GM18507 (cell line): Measurements from ENCODE around the gene BTBD9.

Source experiments
- DNase-seq: peaks from one replicate; pipeline ENCODE4 v3.0.0; 2011; ENCODE audit warnings: low read depth; ENCODE audit not compliant: insufficient read length; ENCODE audit errors: extremely low spot score
- FAIRE-seq: peaks from 2 replicates; lab custom pipeline; 2011; peaks lifted over from hg19 to GRCh38; lab: Jason Lieb, UNC

BTBD9 gene

DNA sequence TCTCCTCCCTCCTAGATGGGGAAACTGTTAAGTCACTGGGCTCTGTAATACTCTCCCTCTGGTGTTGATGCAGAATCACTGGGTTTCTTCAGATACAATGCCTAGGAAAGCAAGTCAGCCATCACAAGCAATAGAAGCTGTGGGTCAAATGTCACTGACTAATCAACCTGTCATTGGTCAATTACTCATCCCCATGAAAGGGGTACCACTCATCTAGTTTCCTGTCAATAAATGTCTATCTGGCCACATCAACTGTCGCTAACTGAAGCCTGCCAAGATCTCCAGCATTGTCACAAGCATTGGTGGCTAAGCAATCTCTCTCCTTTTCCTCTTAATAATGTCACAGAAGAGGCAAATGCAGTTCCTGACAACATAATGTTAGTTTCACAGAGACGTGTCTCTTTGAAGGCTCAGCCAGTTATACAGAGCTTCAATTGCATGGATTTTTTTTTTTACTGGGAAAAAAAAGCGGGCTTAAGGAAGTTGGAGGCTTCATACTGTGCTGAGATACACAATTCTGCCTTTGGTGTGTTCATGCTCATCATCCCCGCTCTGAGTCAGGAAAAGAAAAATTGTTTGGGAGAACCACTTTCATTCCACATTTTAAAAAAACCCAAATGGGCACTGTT, 355.9 kb downstream of the BTBD9 start:
- FAIRE-seq (no peak), DNase-seq (no peak)

DNA sequence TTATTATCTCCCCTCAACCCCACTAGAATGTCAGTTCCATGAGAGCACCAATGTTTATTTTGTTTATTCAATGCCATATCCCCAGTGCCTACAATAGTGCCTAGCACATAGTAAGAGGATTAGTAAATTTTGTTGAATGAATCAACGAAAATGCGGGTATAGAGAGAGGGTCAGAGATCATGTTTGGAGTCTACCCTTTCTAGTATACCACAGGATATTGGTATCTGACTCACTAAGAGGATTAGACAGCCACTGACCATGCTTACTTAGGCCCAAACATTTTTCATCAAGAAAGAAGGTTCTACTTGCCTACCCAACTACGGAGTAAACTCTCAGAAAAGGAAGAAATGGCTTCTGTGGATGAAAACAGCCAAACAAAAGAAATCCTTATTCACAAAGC, 356.8 kb downstream of the BTBD9 start:
- FAIRE-seq: no peak
- no peak for DNase-seq

DNA sequence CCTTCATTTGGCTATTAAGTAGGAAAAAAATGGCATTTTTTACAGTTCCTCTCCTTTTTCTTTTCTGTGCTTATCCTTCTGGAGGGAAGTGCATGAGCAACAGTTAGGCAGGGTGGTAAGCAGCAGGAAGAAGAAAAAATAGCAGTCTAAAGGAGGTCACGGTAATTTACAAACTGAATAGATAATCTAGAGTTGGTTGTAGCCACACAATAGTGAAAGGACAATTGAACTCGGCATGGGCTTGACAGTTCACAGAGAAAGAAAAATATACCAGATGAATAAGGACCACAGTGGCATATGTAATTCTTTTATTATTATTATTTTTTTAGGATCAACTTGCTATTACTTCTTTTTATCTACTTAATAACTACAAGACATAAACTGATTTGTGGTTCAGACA, 358.6 kb downstream of the BTBD9 start:
- FAIRE-seq (no peak), DNase-seq (no peak)

DNA sequence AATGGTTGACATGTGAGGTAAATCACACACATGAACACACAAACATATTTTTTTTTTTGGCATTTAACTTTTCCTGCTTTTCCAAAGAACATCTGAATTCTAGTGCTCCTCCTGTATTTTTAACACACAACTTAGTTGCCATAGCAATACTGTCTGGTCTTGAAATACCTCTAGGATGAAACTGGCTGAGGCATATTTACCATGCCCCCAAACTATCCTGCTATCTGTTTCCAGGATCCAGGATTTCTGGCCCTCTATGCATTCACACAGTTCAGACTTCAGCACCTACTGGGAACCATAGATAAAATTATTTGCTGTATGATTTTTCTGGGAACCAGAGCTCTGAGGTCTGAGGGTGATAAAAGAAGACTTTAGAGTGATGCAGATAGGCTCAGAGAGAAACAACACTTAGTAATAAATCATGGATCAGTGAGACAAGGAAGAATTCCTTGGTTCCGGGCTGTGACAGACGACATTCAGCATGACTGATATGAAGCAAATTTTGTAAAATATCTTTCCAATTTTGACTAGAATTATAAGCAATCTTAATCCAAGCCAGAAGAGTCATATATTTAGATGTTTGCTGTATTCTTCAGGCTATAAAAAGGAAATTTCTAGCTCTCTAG, 359.7 kb downstream of the BTBD9 start:
- FAIRE-seq: no peak
- DNase-seq: no peak

GRCh38 chr6:38279423-38279822, 360.3 kb downstream of the BTBD9 start:
- FAIRE-seq (no peak), DNase-seq (no peak)

DNA sequence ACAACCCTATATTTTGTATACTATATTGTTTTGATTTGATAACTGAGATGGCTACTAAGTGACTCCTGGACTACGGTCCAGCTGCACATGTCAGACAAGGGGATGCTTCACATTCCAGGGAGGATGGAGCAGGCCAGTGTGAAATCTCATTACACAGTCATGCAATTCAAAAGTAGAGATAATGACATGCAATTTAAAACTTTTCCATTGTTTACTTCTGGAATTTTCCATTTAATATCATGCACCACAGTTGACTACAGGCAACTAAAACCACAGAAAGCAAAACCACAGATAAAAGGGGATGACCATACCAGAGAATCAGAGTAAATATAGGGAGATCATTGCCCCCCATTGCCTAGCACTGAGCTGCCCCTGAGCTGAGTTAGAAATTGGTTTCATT, 366.4 kb downstream of the BTBD9 start:
- DNase-seq (no peak), FAIRE-seq (no peak)

DNA sequence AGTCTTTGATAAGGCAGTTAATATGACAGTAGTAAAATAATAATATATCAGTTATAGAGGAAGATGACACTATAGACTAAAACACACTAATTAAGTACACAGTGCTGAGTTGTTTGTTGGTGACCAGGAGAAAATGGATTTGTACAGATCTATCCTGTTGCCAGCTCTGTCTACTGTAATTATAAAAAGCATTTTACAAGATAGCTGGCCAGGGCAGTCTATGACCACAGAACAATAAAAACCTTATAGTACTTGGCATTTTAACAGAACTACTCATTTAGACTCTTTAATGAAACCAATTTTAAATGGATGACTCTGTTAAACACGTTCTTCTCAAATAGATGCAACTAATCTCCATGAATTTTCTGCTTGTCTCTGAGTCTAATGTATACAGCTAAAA, 367.5 kb downstream of the BTBD9 start:
- FAIRE-seq (no peak), DNase-seq (no peak)

GRCh38 chr6:38271081-38271480, 368.6 kb downstream of the BTBD9 start:
- FAIRE-seq: no peak
- no peak for DNase-seq

DNA sequence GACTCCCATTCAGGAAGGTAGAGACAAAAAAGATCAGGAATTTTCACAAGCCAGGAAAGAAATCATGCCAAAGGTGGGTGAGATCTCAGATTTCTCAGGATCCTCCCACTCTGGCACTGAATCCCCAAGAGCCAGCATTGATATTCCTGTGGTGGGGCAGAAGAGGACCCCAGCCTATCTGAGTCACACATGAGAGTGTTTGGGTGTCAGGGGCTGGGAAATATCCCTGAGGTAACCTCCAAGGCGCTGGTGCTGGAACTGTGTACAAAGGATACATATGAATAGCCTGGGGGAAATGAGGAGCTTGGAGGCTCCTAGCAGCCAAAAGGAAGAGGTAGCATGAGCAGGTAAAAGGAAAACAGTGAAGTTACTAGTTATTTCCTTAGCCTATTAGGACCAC, 369.4 kb downstream of the BTBD9 start:
- FAIRE-seq (no peak), DNase-seq (no peak)

DNA sequence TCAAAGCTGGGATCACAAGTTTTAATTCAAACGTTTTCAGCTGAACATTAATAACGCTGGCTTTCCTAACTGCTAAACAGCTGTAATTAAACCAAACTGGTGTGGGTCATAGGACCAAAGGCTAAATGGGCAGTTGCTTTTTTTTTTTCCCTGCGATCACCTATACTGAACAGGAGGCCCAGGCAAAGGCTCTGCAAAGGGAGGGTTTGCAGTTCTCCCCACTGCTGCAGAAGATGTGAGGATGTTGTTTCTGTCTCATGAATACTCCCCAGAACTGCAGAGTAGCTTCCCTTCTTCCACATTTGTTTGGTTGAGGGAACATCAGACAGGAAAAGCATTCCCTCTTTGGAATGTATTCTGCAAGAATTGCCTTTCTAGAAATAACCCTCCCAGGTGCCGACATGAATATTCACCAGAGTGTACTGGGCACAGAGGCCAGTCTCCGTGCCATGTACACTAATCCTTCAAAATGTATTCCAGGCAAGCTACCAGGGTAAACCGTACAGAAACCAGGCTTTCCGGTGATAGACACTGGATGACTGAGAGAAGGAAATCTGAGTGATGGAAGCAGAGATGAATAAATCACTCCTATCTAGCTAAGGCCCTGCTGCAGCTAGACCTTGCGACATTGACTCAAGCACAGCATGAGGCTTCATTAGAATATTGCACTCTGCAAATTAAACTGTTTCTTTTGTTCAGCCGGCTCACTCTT, 370.1 kb downstream of the BTBD9 start:
- FAIRE-seq: no peak
- DNase-seq: no peak

- FAIRE-seq: no peak
- DNase-seq: no peak
Measured at GRCh38 chr6:38268342-38268741, 371.4 kb downstream of the BTBD9 start.

DNA sequence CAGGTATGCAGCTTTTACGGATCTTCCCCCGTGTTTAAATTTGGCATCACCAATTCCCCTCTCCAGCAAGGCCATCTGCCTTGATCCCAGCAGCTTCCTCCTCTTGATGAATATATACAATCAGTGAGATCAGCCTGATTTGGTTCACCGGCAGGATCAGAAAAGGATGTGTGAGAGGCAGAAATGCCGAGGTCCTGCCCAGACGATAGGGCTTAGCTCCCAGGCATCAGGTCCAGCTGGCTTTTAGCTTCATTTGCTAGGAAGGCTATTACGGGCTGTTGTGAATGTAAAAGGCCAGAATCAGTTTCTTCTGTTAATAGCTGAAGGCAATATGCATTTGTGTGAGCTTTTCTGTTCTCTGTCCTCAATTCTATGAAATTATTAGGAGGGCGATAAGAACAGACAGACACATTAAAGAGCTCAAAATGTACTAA, 372.8 kb downstream of the BTBD9 start:
- DNase-seq (no peak), FAIRE-seq (no peak)

DNA sequence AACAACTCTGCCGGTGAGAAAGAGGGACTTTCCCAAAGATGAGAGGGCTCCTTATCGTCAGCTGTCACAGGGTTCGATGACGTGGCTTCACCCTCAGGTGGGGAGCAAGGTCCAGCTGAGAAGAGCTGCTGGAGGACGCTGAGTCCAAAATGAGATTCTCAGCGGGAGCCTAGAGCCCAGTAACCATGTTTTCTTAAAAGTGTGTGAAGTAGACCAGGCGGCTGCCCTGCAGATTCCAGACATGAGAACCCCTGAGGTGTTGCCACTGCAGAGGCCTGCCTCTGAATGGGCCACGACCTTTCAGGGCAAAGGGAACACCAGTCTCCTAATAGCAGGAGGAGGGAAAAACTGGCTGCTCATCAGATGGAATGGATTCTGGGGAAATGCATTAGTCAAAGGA, 375.1 kb downstream of the BTBD9 start:
- no peak for FAIRE-seq
- no peak for DNase-seq

DNA sequence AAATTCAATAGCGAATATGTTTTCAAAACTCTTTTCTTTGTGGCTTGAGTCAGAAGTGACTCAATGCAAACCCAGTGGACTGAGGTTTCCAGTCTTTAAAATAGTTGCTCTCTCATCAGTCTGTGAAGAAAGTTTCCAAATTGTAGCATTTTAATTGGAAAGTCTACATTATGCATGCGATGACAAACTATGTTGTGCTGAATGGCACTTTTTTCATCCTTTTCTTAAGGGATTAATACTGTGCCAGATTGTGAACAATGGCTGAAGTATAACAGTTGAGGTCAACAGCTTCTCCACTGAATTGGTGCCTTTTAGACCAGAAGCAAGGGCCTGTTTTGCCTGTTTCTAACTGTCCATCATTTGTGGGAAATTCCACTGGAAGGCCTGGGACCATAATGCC, 377.1 kb downstream of the BTBD9 start:
- no peak for FAIRE-seq
- no peak for DNase-seq

DNA sequence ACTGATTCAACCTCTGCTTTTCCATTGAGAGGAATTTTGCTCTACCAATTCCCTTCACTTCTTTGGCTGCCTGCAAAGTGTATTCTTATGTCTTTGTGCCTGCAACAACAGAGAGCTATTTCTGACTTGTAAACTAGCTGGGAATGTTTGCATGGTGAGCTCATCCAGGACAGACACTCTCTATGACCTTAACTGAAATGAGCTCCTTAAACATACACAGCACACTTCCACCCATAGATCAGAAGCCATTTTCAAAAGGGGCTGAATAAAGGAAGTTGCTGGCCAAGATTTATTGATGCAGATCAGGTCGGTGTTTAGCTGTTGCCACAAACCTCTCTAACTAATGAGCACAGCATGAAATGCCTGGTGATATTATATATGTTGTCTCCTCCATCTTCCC, 377.7 kb downstream of the BTBD9 start:
- DNase-seq (no peak), FAIRE-seq (no peak)

DNA sequence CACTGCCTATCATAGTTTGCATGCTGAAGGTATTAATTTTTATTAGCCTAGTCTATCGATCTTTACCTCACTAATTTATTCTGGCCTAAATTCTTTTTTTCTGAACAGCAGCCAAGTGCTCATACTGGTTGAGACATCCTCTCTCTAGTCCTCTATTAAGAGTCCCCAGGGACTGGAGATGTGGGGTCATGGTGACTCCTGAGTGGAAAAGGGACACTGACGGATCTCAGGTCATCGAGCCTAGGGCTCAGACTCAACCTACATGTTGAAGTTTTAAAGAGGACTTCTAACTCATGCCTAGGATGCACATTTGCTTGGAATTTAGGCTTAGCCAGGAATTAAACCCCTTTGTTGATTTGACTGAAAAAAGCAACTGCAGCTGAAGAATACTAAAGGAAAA, 378.1 kb downstream of the BTBD9 start:
- no peak for FAIRE-seq
- no peak for DNase-seq

- DNase-seq (no peak), FAIRE-seq (no peak)
Measured at GRCh38 chr6:38259736-38260135, 380.0 kb downstream of the BTBD9 start.

DNA sequence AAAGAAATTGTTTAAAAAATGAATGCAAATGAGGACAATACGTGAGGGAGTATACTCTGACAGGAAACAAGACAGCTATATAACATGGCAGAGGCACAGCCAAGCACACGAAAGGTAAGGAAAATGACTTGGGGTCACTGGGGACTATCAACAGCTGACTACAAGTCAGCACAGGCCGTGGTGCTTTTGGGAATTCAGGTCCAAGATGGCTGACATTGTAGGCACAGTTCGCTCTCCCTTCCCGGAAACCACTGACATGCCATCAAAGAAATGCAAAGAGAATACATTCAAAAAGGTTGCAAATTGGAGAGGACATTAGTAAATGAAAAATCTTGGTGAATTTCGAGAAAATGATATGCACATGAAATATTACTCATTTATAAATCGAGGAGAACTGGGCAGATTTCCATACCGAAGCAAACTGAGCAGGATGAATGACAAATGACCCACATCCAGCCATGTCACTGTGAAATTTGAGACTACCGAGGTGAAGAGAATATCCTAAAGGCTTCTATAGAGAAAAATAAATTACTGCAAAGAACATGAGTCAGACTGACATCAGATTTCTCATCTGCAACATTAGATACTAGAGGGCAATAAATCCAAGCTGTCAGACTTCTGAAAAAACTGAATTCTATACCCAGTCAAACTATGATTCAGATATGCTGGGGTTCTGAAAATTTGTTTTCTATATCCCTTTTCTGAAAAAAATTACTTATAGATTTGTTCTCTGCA, 391.1 kb downstream of the BTBD9 start:
- FAIRE-seq (no peak), DNase-seq (no peak)

DNA sequence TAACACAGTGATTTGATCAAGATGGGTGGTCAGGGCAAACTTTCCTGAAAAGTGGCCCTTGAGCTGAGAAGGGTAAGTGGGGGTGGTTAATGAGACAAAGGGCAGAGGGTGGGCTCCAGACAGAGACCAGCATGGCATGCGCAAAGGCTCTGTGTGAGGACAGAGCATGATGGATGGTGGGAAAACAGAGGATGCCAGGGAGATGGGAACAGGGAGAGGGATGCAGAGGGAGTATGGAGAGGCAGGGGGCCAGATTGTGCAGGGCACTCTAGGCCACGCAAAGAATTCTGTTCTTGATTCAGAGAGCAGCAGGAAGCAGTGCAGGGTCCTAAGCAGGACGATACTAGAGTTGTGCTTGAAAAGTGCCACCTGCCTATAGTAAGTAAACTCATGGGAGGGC, 394.4 kb downstream of the BTBD9 start:
- FAIRE-seq (no peak), DNase-seq (no peak)

- no peak for FAIRE-seq
- no peak for DNase-seq
Measured at GRCh38 chr6:38244869-38245268, 394.9 kb downstream of the BTBD9 start.
